ENCODE measurements around the gene MRO.

GRCh38 chr18:50829644-50830043 is 9.8 kb upstream of the MRO start:
- TF ChIP-seq POLR2A (IDR thresholded peaks at IDR 0.05; ENCODE audit: low read depth, low read length), result no peak
- no peak for TF ChIP-seq SPI1 (IDR thresholded peaks at IDR 0.05; ENCODE audit: low read depth, low read length)
- TF ChIP-seq POLR2AphosphoS5 (IDR thresholded peaks at IDR 0.05; ENCODE audit: low read depth, low read length), result no peak
- no peak for TF ChIP-seq TAF1 (IDR thresholded peaks at IDR 0.05; ENCODE audit: low read depth, low read length)
- no peak for TF ChIP-seq POU2F2 (IDR thresholded peaks at IDR 0.05; ENCODE audit: low read depth, low read length)
- TF ChIP-seq PAX5 (IDR thresholded peaks at IDR 0.05; ENCODE audit: insufficient read depth, low read length, severe bottlenecking), result no peak
